HCT116 (cell line): Measurements from ENCODE around the gene PHOX2A. TPM values are rescaled to one million over a fixed set of nuclear protein-coding genes. Genes with fewer than 3 reads are reported as not detected.

ENCODE experiments used
- ATAC-seq: fragments of 200-7000 bp; cut with Tn5 transposase; 2 replicates; pipeline ENCODE4 v1.9.1; 2020; ENCODE audit warnings: mild to moderate bottlenecking, moderate library complexity
- BruUV-seq: library from RNA; stranded (reverse); fragments of 400-500 nt; replicated peaks from 2 replicates; lab custom pipeline; 2021; lab: Mats Ljungman, UMichigan
- CTCF ChIA-PET: fragments of 300-600 bp; sonication (Branson Sonifier 250); formaldehyde crosslinking; loops from one replicate; lab custom pipeline; 2021; ENCODE audit warnings: antibody characterized with exemption; lab: Charles Lee
- POLR2A ChIA-PET: fragments of 300-600, 350-600 bp; sonication (Branson Sonifier 250); formaldehyde crosslinking; loops from one replicate; lab custom pipeline; 2021; ENCODE audit warnings: antibody characterized with exemption; lab: Charles Lee
- RAD21 ChIA-PET, 2 experiments: fragments of 300-600 bp; sonication (Branson Sonifier 250); formaldehyde crosslinking; loops; one replicate each; lab custom pipeline; 2023; ENCODE audit warnings: low total read pairs in 2 of 2; ENCODE audit not compliant: uncharacterized antibody in 2 of 2, unreplicated experiment in 2 of 2, low non-redundant PET in 1 of 2; lab: Charles Lee
- DNase-seq: peaks from one replicate; pipeline ENCODE4 v3.0.0-alpha.2; 2010; ENCODE audit warnings: low read depth, low spot score
- H2AFZ ChIP-seq: fragments of 200-600 bp; shearing (Covaris generic), sonication (generic); 2 replicates; pipeline ENCODE4 v1.6.1; 2017; ENCODE audit warnings: low read depth, mixed run types, mixed read lengths, antibody characterized with exemption, low read length; ENCODE audit not compliant: poor library complexity, severe bottlenecking
- H3K27ac ChIP-seq: 2 replicates; pipeline ENCODE4 v1.5.1; 2012; ENCODE audit warnings: low read depth, low read length
- H3K27me3 ChIP-seq: fragments of 200-600 bp; sonication (generic); 2 replicates; pipeline ENCODE4 v1.6.1; 2016; ENCODE audit warnings: mixed run types, low read length, mixed read lengths; ENCODE audit not compliant: insufficient read depth
- H3K36me3 ChIP-seq, 2 experiments: fragments of 200-500 bp in 1 of 2; fragments of 200-600 bp in 1 of 2; sonication (Bioruptor generic) in 1 of 2; sonication (generic) in 1 of 2; 2 replicates each; pipeline versions ENCODE4 v1.5.1 to v1.6.1; 2014 to 2016; ENCODE audit warnings: low read length in 2 of 2, inconsistent platforms in 1 of 2, mixed read lengths in 1 of 2, mixed run types in 1 of 2; ENCODE audit not compliant: insufficient read depth in 2 of 2, control insufficient read depth in 1 of 2
- H3K4me1 ChIP-seq, 2 experiments: fragments of 200-600 bp in 1 of 2; sonication (generic) in 1 of 2; 2 replicates each; pipeline versions ENCODE4 v1.5.1 to v1.6.1; 2012 to 2017; ENCODE audit warnings: low read length in 2 of 2, inconsistent platforms in 1 of 2, mild to moderate bottlenecking in 1 of 2, mixed read lengths in 1 of 2, mixed run types in 1 of 2, moderate library complexity in 1 of 2; ENCODE audit not compliant: insufficient read depth in 2 of 2, control insufficient read depth in 1 of 2
- H3K4me2 ChIP-seq: fragments of 200-600 bp; sonication (generic); 2 replicates; pipeline ENCODE4 v1.6.1; 2017; ENCODE audit warnings: mixed run types, low read length, mixed read lengths
- H3K4me3 ChIP-seq, 2 experiments: fragments of 200-600 bp in 1 of 2; sonication (generic) in 1 of 2; replicated peaks in 1 of 2; 2 replicates each; pipeline ENCODE4 v1.5.1; 2011 to 2016; ENCODE audit warnings: low read length in 2 of 2, control low read depth in 1 of 2, low read depth in 1 of 2, mild to moderate bottlenecking in 1 of 2, mixed read lengths in 1 of 2, mixed run types in 1 of 2
- H3K79me2 ChIP-seq: fragments of 200-600 bp; sonication (generic); 2 replicates; pipeline ENCODE4 v1.6.1; 2017; ENCODE audit warnings: mild to moderate bottlenecking, mixed run types, low read length, moderate library complexity, mixed read lengths; ENCODE audit not compliant: insufficient read depth
- H3K9ac ChIP-seq: fragments of 200-600 bp; sonication (generic); 2 replicates; pipeline ENCODE4 v1.6.1; 2016; ENCODE audit warnings: low read length, mixed read lengths
- H3K9me2 ChIP-seq: fragments of 200-600 bp; sonication (generic), shearing (Covaris generic); 2 replicates; pipeline ENCODE4 v1.6.1; 2017; ENCODE audit warnings: mixed run types, mild to moderate bottlenecking, moderate library complexity; ENCODE audit not compliant: insufficient read depth
- H3K9me3 ChIP-seq, 2 experiments: fragments of 200-500 bp in 1 of 2; fragments of 200-600 bp in 1 of 2; sonication (Bioruptor generic) in 1 of 2; sonication (generic) in 1 of 2; 2 replicates each; pipeline ENCODE4 v1.6.1; 2014 to 2017; ENCODE audit warnings: low read length in 2 of 2, mixed read lengths in 2 of 2, inconsistent platforms in 1 of 2, low read depth in 1 of 2, mild to moderate bottlenecking in 1 of 2, mixed run types in 1 of 2, moderate library complexity in 1 of 2; ENCODE audit not compliant: control insufficient read depth in 1 of 2, insufficient read depth in 1 of 2
- H4K20me1 ChIP-seq: fragments of 200-600 bp; sonication (generic), shearing (Covaris generic); 2 replicates; pipeline ENCODE4 v1.6.1; 2017; ENCODE audit warnings: mixed run types, mild to moderate bottlenecking, moderate library complexity; ENCODE audit not compliant: insufficient read depth
- CBX3 ChIP-seq: IDR thresholded peaks from 2 replicates; pipeline ENCODE4 v1.6.1; 2012; ENCODE audit warnings: low read depth
- EGR1 ChIP-seq: IDR thresholded peaks from 2 replicates; pipeline ENCODE4 v1.6.1; 2012; ENCODE audit warnings: low read depth
- ELF1 ChIP-seq: IDR thresholded peaks from 2 replicates; pipeline ENCODE4 v1.6.1; 2012; ENCODE audit warnings: low read depth, borderline replicate concordance
- EZH2 ChIP-seq: fragments of 200-600 bp; sonication (generic); IDR thresholded peaks from 2 replicates; pipeline ENCODE4 v1.6.1; 2017; ENCODE audit warnings: antibody characterized with exemption, mixed run types
- EZH2phosphoT487 ChIP-seq: fragments of 200-600 bp; IDR thresholded peaks from 2 replicates; pipeline ENCODE4 v1.6.1; 2018; ENCODE audit warnings: antibody characterized with exemption, borderline replicate concordance
- POLR2AphosphoS5 ChIP-seq: IDR thresholded peaks from 2 replicates; pipeline ENCODE4 v1.6.1; 2011; ENCODE audit warnings: mild to moderate bottlenecking, low read depth, low read length, moderate library complexity
- RAD21 ChIP-seq: IDR thresholded peaks from 2 replicates; pipeline ENCODE4 v1.6.1; 2012; ENCODE audit warnings: low read depth, mild to moderate bottlenecking
- SIN3A ChIP-seq: IDR thresholded peaks from 2 replicates; pipeline ENCODE4 v1.6.1; 2012; ENCODE audit warnings: low read depth
- SP1 ChIP-seq: IDR thresholded peaks from 2 replicates; pipeline ENCODE4 v1.6.1; 2012; ENCODE audit warnings: low read depth
- TCF7L2 ChIP-seq: IDR thresholded peaks from 2 replicates; pipeline ENCODE4 v1.7.0; 2011; ENCODE audit warnings: borderline replicate concordance, inconsistent platforms; ENCODE audit not compliant: insufficient read depth, insufficient read length; ENCODE audit errors: extremely low read depth
- intact Hi-C: fragments of 100-400 bp; cut with micrococcal nuclease; formaldehyde crosslinking; loops from 2 replicates; pipeline ENCODE4 v1.10.0; 2022
- total RNA-seq: library from RNA; stranded (reverse); gene quantifications from one replicate; pipeline ENCODE4 v1.2.1, GENCODE V29; 2021; ENCODE audit not compliant: unreplicated experiment
- TF ChIP-seq, protein P1 (sequence below), 3 experiments: fragments of 200-600 bp in 1 of 3; sonication (generic) in 1 of 3; IDR thresholded peaks in 2 of 3; conservative IDR thresholded peaks in 1 of 3; 2 replicates each; pipeline ENCODE4 v1.5.1; 2012 to 2017; ENCODE audit warnings: low read depth in 2 of 3, low read length in 2 of 3, antibody characterized with exemption in 1 of 3, borderline replicate concordance in 1 of 3, control low read depth in 1 of 3, mild to moderate bottlenecking in 1 of 3, mixed read lengths in 1 of 3, mixed run types in 1 of 3, moderate library complexity in 1 of 3; ENCODE audit not compliant: insufficient read depth in 1 of 3
- TF ChIP-seq, protein P2 (sequence below): IDR thresholded peaks from 2 replicates; pipeline ENCODE4 v1.6.1; 2011; ENCODE audit warnings: mild to moderate bottlenecking, low read length, moderate library complexity; ENCODE audit not compliant: insufficient replicate concordance; ENCODE audit errors: extremely low read depth
- TF ChIP-seq, protein P3 (sequence below): IDR thresholded peaks from 2 replicates; pipeline ENCODE4 v1.6.1; 2012

Gene PHOX2A
- total RNA-seq, 1 experiment from 2014 or later, result not detected

DNA sequence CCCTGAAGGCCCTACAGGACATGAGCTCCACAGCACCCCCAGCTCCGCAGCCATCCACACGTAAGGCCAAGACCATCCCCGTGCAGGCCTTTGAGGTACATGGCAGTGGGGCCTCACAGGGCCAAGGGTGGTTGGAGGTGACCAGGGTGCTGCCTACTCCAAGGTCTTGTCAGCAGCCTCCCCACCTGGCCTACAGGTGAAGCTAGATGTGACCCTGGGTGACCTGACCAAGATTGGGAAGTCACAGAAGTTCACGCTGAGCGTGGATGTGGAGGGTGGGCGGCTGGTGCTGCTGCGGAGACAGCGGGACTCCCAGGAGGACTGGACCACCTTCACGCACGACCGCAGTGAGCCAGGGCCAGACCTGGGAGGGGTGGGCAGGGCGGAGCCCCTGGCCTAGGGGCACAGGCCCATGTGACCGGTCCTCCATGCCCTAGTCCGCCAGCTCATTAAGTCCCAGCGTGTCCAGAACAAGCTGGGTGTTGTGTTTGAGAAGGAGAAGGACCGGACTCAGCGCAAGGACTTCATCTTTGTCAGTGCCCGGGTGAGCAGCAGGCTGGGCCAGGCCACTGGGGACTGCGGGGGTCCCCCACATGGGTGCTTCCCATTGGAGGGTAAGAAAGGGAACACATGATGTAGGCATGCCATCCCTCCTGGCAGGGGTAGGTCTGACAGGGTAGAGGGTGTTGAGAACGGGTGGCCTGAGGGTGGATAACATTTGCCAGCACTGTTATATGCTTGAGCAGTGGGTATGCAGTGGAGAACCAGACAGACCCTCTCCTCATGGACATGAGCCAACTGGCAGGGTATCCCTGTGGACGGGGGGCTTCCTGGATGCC lies 13.8 kb downstream of the PHOX2A start:
- ChIA-PET POLR2A (no interaction called here), RAD21 (no interaction called here)
- no peaks in the 10 kb centered on the region for H4K20me1 ChIP-seq
- peaks cover 9 to 22% of the 10 kb centered on the region in 2 experiments; a peak in 3 of 4 replicates for H3K36me3 ChIP-seq
- DNase-seq (no peak), ATAC-seq (no peak)
- intact Hi-C loops, result loop anchor here (10.0 kb wide), 1 partner anchor 205 kb away; the partner anchor contains the start of gene CLPB
- no TSS peak for BruUV-seq
- H3K4me3 ChIP-seq, result no peak overlapping the region
- no peaks in the 10 kb centered on the region for H3K9me3 ChIP-seq
- peaks cover 3% of the 10 kb centered on the region; the same call in 1 of the 2 replicates for H3K79me2 ChIP-seq
- TF ChIP-seq POLR2AphosphoS5 (no peak), CBX3 (no peak), EZH2phosphoT487 (no peak), TCF7L2 (no peak), SIN3A (no peak), ELF1 (no peak), EZH2 (no peak), EGR1 (no peak), RAD21 (no peak), SP1 (no peak)
- TF ChIP-seq, protein P1, sequence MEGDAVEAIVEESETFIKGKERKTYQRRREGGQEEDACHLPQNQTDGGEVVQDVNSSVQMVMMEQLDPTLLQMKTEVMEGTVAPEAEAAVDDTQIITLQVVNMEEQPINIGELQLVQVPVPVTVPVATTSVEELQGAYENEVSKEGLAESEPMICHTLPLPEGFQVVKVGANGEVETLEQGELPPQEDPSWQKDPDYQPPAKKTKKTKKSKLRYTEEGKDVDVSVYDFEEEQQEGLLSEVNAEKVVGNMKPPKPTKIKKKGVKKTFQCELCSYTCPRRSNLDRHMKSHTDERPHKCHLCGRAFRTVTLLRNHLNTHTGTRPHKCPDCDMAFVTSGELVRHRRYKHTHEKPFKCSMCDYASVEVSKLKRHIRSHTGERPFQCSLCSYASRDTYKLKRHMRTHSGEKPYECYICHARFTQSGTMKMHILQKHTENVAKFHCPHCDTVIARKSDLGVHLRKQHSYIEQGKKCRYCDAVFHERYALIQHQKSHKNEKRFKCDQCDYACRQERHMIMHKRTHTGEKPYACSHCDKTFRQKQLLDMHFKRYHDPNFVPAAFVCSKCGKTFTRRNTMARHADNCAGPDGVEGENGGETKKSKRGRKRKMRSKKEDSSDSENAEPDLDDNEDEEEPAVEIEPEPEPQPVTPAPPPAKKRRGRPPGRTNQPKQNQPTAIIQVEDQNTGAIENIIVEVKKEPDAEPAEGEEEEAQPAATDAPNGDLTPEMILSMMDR (IDR thresholded peaks at IDR 0.05 in 2 of 3, conservative IDR thresholded peaks at IDR 0.05 in 1 of 3; ENCODE audit: borderline replicate concordance in 1 of 3, insufficient read depth in 1 of 3, low read depth in 2 of 3, low read length in 2 of 3), result no peak
- TF ChIP-seq, protein P2, sequence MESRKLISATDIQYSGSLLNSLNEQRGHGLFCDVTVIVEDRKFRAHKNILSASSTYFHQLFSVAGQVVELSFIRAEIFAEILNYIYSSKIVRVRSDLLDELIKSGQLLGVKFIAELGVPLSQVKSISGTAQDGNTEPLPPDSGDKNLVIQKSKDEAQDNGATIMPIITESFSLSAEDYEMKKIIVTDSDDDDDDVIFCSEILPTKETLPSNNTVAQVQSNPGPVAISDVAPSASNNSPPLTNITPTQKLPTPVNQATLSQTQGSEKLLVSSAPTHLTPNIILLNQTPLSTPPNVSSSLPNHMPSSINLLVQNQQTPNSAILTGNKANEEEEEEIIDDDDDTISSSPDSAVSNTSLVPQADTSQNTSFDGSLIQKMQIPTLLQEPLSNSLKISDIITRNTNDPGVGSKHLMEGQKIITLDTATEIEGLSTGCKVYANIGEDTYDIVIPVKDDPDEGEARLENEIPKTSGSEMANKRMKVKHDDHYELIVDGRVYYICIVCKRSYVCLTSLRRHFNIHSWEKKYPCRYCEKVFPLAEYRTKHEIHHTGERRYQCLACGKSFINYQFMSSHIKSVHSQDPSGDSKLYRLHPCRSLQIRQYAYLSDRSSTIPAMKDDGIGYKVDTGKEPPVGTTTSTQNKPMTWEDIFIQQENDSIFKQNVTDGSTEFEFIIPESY, result no peak
- TF ChIP-seq, protein P3, sequence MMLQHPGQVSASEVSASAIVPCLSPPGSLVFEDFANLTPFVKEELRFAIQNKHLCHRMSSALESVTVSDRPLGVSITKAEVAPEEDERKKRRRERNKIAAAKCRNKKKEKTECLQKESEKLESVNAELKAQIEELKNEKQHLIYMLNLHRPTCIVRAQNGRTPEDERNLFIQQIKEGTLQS, result no peak
- TF ChIP-seq, all 23 proteins: peak for 0
- H3K9ac ChIP-seq, result no peak overlapping the region
- CTCF ChIA-PET, result no interaction called here
- no peak overlapping the region for H3K27ac ChIP-seq
- H3K4me2 ChIP-seq, result no peak overlapping the region
- peaks cover 8 to 20% of the 10 kb centered on the region in 2 experiments; a peak in 3 of 4 replicates for H3K4me1 ChIP-seq
- H2AFZ ChIP-seq, result no peak overlapping the region
- no peaks in the 10 kb centered on the region for H3K27me3 ChIP-seq
- H3K9me2 ChIP-seq, result no peaks in the 10 kb centered on the region
